ENCODE results near the gene RUNX1. TPM values are rescaled to one million over a fixed set of nuclear protein-coding genes. Genes with fewer than 3 reads are reported as not detected.

RUNX1 gene
- total and polyA plus RNA-seq, 2 experiments from 2014 or later = 0.12 TPM; not detected in 1

- H3K27me3 ChIP-seq = peaks cover 7% of the 10 kb centered on the region
- no peak for DNase-seq (ENCODE audit: low read depth in 1 of 2, low spot score in 1 of 2)
- H3K4me1 ChIP-seq (ENCODE audit: low read depth) = peaks cover 8% of the 10 kb centered on the region
- H3K9me3 ChIP-seq (ENCODE audit: low read depth) = no peaks in the 10 kb centered on the region
- TF ChIP-seq CTCF (IDR thresholded peaks at IDR 0.05; ENCODE audit: low read depth, low read length) = no peak
- no peak overlapping the region for H3K27ac ChIP-seq
- H3K4me3 ChIP-seq = no peak overlapping the region
- no peaks in the 10 kb centered on the region for H3K36me3 ChIP-seq
These were observed 204.2 kb downstream of the RUNX1 start for GRCh38 chr21:34844924-34845238.

GRCh38 chr21:34844013-34844923, 204.8 kb downstream of the RUNX1 start:
- peaks cover 8% of the 10 kb centered on the region for H3K4me1 ChIP-seq (ENCODE audit: low read depth)
- DNase-seq (ENCODE audit: low read depth in 1 of 2, low spot score in 1 of 2) = peak in 1 of 2 donors; percentile 45
- H3K27me3 ChIP-seq = peaks cover 9% of the 10 kb centered on the region
- H3K27ac ChIP-seq = no peak overlapping the region
- no peaks in the 10 kb centered on the region for H3K9me3 ChIP-seq (ENCODE audit: low read depth)
- H3K4me3 ChIP-seq = no peak overlapping the region
- no peaks in the 10 kb centered on the region for H3K36me3 ChIP-seq
- no peak for TF ChIP-seq CTCF (IDR thresholded peaks at IDR 0.05; ENCODE audit: low read depth, low read length)

GRCh38 chr21:34843562-34843961, 205.5 kb downstream of the RUNX1 start:
- TF ChIP-seq CTCF (IDR thresholded peaks at IDR 0.05; ENCODE audit: low read depth, low read length) = no peak
- DNase-seq (ENCODE audit: low read depth in 1 of 2, low spot score in 1 of 2) = no peak
- no peaks in the 10 kb centered on the region for H3K36me3 ChIP-seq
- H3K4me3 ChIP-seq = no peak overlapping the region
- H3K4me1 ChIP-seq (ENCODE audit: low read depth) = peaks cover 8% of the 10 kb centered on the region
- H3K9me3 ChIP-seq (ENCODE audit: low read depth) = no peaks in the 10 kb centered on the region
- peaks cover 11% of the 10 kb centered on the region for H3K27me3 ChIP-seq
- H3K27ac ChIP-seq = no peak overlapping the region

- H3K27ac ChIP-seq = no peak overlapping the region
- H3K4me3 ChIP-seq = no peak overlapping the region
- peaks cover 13% of the 10 kb centered on the region for H3K27me3 ChIP-seq
- H3K36me3 ChIP-seq = no peaks in the 10 kb centered on the region
- no peaks in the 10 kb centered on the region for H3K4me1 ChIP-seq (ENCODE audit: low read depth)
- no peaks in the 10 kb centered on the region for H3K9me3 ChIP-seq (ENCODE audit: low read depth)
- no peak for DNase-seq (ENCODE audit: low read depth in 1 of 2, low spot score in 1 of 2)
- no peak for TF ChIP-seq CTCF (IDR thresholded peaks at IDR 0.05; ENCODE audit: low read depth, low read length)
These were observed 207.9 kb downstream of the RUNX1 start for GRCh38 chr21:34841154-34841553.

- H3K4me3 ChIP-seq = no peak overlapping the region
- TF ChIP-seq CTCF (IDR thresholded peaks at IDR 0.05; ENCODE audit: low read depth, low read length) = no peak
- no peaks in the 10 kb centered on the region for H3K36me3 ChIP-seq
- H3K27ac ChIP-seq = no peak overlapping the region
- H3K27me3 ChIP-seq = peaks cover 13% of the 10 kb centered on the region
- no peak for DNase-seq (ENCODE audit: low read depth in 1 of 2, low spot score in 1 of 2)
- H3K4me1 ChIP-seq (ENCODE audit: low read depth) = no peaks in the 10 kb centered on the region
- H3K9me3 ChIP-seq (ENCODE audit: low read depth) = no peaks in the 10 kb centered on the region
These were observed 208.4 kb downstream of the RUNX1 start for GRCh38 chr21:34840693-34841092.

All from cardiac muscle cell (in vitro differentiated cells and primary cell).